ENCODE measurements around the gene OR10G8.

DNA sequence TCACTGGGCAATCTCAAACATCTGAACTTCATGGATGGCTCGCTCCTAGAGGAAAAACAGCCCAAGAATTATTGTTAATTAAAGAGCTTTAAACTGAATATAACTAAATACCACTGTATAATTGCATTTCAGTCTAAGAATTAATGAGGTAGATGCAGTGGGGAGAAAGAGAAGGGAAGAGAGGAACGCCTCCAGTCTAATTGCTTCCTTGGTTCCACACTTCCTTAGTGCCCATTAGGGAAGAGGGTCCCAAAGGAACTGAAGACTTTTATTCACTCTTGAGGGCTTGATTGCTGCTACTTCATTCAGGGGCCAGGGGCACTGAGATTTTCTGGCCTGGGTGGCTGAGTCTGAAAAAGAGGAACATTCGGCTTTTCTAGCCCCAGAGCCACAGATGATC is 26.4 kb downstream of the OR10G8 start:
- TF ChIP-seq, protein P1, sequence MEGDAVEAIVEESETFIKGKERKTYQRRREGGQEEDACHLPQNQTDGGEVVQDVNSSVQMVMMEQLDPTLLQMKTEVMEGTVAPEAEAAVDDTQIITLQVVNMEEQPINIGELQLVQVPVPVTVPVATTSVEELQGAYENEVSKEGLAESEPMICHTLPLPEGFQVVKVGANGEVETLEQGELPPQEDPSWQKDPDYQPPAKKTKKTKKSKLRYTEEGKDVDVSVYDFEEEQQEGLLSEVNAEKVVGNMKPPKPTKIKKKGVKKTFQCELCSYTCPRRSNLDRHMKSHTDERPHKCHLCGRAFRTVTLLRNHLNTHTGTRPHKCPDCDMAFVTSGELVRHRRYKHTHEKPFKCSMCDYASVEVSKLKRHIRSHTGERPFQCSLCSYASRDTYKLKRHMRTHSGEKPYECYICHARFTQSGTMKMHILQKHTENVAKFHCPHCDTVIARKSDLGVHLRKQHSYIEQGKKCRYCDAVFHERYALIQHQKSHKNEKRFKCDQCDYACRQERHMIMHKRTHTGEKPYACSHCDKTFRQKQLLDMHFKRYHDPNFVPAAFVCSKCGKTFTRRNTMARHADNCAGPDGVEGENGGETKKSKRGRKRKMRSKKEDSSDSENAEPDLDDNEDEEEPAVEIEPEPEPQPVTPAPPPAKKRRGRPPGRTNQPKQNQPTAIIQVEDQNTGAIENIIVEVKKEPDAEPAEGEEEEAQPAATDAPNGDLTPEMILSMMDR (IDR thresholded peaks at IDR 0.05): no peak
- TF ChIP-seq EP300 (IDR thresholded peaks at IDR 0.05) (no peak), POLR2A (IDR thresholded peaks at IDR 0.05) (no peak)
